HCT116 (cell line): ENCODE measurements around the gene ALDH4A1. TPM values are rescaled to one million over a fixed set of nuclear protein-coding genes. Genes with fewer than 3 reads are reported as not detected.

Experiments
- ATAC-seq: fragments of 200-7000 bp; cut with Tn5 transposase; 2 replicates; pipeline ENCODE4 v1.9.1; 2020; ENCODE audit warnings: mild to moderate bottlenecking, moderate library complexity
- BruUV-seq: library from RNA; stranded (reverse); fragments of 400-500 nt; replicated peaks from 2 replicates; lab custom pipeline; 2021; lab: Mats Ljungman, UMichigan
- CTCF ChIA-PET: fragments of 300-600 bp; sonication (Branson Sonifier 250); formaldehyde crosslinking; loops from one replicate; lab custom pipeline; 2021; ENCODE audit warnings: antibody characterized with exemption; lab: Charles Lee
- POLR2A ChIA-PET: fragments of 300-600, 350-600 bp; sonication (Branson Sonifier 250); formaldehyde crosslinking; loops from one replicate; lab custom pipeline; 2021; ENCODE audit warnings: antibody characterized with exemption; lab: Charles Lee
- RAD21 ChIA-PET, 2 experiments: fragments of 300-600 bp; sonication (Branson Sonifier 250); formaldehyde crosslinking; loops; one replicate each; lab custom pipeline; 2023; ENCODE audit warnings: low total read pairs in 2 of 2; ENCODE audit not compliant: uncharacterized antibody in 2 of 2, unreplicated experiment in 2 of 2, low non-redundant PET in 1 of 2; lab: Charles Lee
- DNase-seq: peaks from one replicate; pipeline ENCODE4 v3.0.0-alpha.2; 2010; ENCODE audit warnings: low read depth, low spot score
- H2AFZ ChIP-seq: fragments of 200-600 bp; shearing (Covaris generic), sonication (generic); 2 replicates; pipeline ENCODE4 v1.6.1; 2017; ENCODE audit warnings: low read depth, mixed run types, mixed read lengths, antibody characterized with exemption, low read length; ENCODE audit not compliant: poor library complexity, severe bottlenecking
- H3K27ac ChIP-seq: 2 replicates; pipeline ENCODE4 v1.5.1; 2012; ENCODE audit warnings: low read depth, low read length
- H3K27me3 ChIP-seq: fragments of 200-600 bp; sonication (generic); 2 replicates; pipeline ENCODE4 v1.6.1; 2016; ENCODE audit warnings: mixed run types, low read length, mixed read lengths; ENCODE audit not compliant: insufficient read depth
- H3K36me3 ChIP-seq, 2 experiments: fragments of 200-500 bp in 1 of 2; fragments of 200-600 bp in 1 of 2; sonication (Bioruptor generic) in 1 of 2; sonication (generic) in 1 of 2; 2 replicates each; pipeline versions ENCODE4 v1.5.1 to v1.6.1; 2014 to 2016; ENCODE audit warnings: low read length in 2 of 2, inconsistent platforms in 1 of 2, mixed read lengths in 1 of 2, mixed run types in 1 of 2; ENCODE audit not compliant: insufficient read depth in 2 of 2, control insufficient read depth in 1 of 2
- H3K4me1 ChIP-seq, 2 experiments: fragments of 200-600 bp in 1 of 2; sonication (generic) in 1 of 2; 2 replicates each; pipeline versions ENCODE4 v1.5.1 to v1.6.1; 2012 to 2017; ENCODE audit warnings: low read length in 2 of 2, inconsistent platforms in 1 of 2, mild to moderate bottlenecking in 1 of 2, mixed read lengths in 1 of 2, mixed run types in 1 of 2, moderate library complexity in 1 of 2; ENCODE audit not compliant: insufficient read depth in 2 of 2, control insufficient read depth in 1 of 2
- H3K4me2 ChIP-seq: fragments of 200-600 bp; sonication (generic); 2 replicates; pipeline ENCODE4 v1.6.1; 2017; ENCODE audit warnings: mixed run types, low read length, mixed read lengths
- H3K4me3 ChIP-seq, 2 experiments: fragments of 200-600 bp in 1 of 2; sonication (generic) in 1 of 2; replicated peaks in 1 of 2; 2 replicates each; pipeline ENCODE4 v1.5.1; 2011 to 2016; ENCODE audit warnings: low read length in 2 of 2, control low read depth in 1 of 2, low read depth in 1 of 2, mild to moderate bottlenecking in 1 of 2, mixed read lengths in 1 of 2, mixed run types in 1 of 2
- H3K79me2 ChIP-seq: fragments of 200-600 bp; sonication (generic); 2 replicates; pipeline ENCODE4 v1.6.1; 2017; ENCODE audit warnings: mild to moderate bottlenecking, mixed run types, low read length, moderate library complexity, mixed read lengths; ENCODE audit not compliant: insufficient read depth
- H3K9ac ChIP-seq: fragments of 200-600 bp; sonication (generic); 2 replicates; pipeline ENCODE4 v1.6.1; 2016; ENCODE audit warnings: low read length, mixed read lengths
- H3K9me2 ChIP-seq: fragments of 200-600 bp; sonication (generic), shearing (Covaris generic); 2 replicates; pipeline ENCODE4 v1.6.1; 2017; ENCODE audit warnings: mixed run types, mild to moderate bottlenecking, moderate library complexity; ENCODE audit not compliant: insufficient read depth
- H3K9me3 ChIP-seq, 2 experiments: fragments of 200-500 bp in 1 of 2; fragments of 200-600 bp in 1 of 2; sonication (Bioruptor generic) in 1 of 2; sonication (generic) in 1 of 2; 2 replicates each; pipeline ENCODE4 v1.6.1; 2014 to 2017; ENCODE audit warnings: low read length in 2 of 2, mixed read lengths in 2 of 2, inconsistent platforms in 1 of 2, low read depth in 1 of 2, mild to moderate bottlenecking in 1 of 2, mixed run types in 1 of 2, moderate library complexity in 1 of 2; ENCODE audit not compliant: control insufficient read depth in 1 of 2, insufficient read depth in 1 of 2
- H4K20me1 ChIP-seq: fragments of 200-600 bp; sonication (generic), shearing (Covaris generic); 2 replicates; pipeline ENCODE4 v1.6.1; 2017; ENCODE audit warnings: mixed run types, mild to moderate bottlenecking, moderate library complexity; ENCODE audit not compliant: insufficient read depth
- ATF3 ChIP-seq: IDR thresholded peaks from 2 replicates; pipeline ENCODE4 v1.6.1; 2012
- CBX3 ChIP-seq: IDR thresholded peaks from 2 replicates; pipeline ENCODE4 v1.6.1; 2012; ENCODE audit warnings: low read depth
- CTCF ChIP-seq, 3 experiments: fragments of 200-600 bp in 1 of 3; sonication (generic) in 1 of 3; IDR thresholded peaks in 2 of 3; conservative IDR thresholded peaks in 1 of 3; 2 replicates each; pipeline ENCODE4 v1.5.1; 2012 to 2017; ENCODE audit warnings: low read depth in 2 of 3, low read length in 2 of 3, antibody characterized with exemption in 1 of 3, borderline replicate concordance in 1 of 3, control low read depth in 1 of 3, mild to moderate bottlenecking in 1 of 3, mixed read lengths in 1 of 3, mixed run types in 1 of 3, moderate library complexity in 1 of 3; ENCODE audit not compliant: insufficient read depth in 1 of 3
- EGR1 ChIP-seq: IDR thresholded peaks from 2 replicates; pipeline ENCODE4 v1.6.1; 2012; ENCODE audit warnings: low read depth
- EZH2 ChIP-seq: fragments of 200-600 bp; sonication (generic); IDR thresholded peaks from 2 replicates; pipeline ENCODE4 v1.6.1; 2017; ENCODE audit warnings: antibody characterized with exemption, mixed run types
- JUND ChIP-seq: IDR thresholded peaks from 2 replicates; pipeline ENCODE4 v1.6.1; 2012
- MAX ChIP-seq: IDR thresholded peaks from 2 replicates; pipeline ENCODE4 v1.6.1; 2012
- POLR2A ChIP-seq: IDR thresholded peaks from 2 replicates; pipeline ENCODE4 v1.7.0; 2011; ENCODE audit warnings: borderline replicate concordance; ENCODE audit not compliant: insufficient read depth, insufficient read length; ENCODE audit errors: extremely low read depth
- RAD21 ChIP-seq: IDR thresholded peaks from 2 replicates; pipeline ENCODE4 v1.6.1; 2012; ENCODE audit warnings: low read depth, mild to moderate bottlenecking
- SRF ChIP-seq: IDR thresholded peaks from 2 replicates; pipeline ENCODE4 v1.6.1; 2012; ENCODE audit warnings: low read depth
- TCF7L2 ChIP-seq: IDR thresholded peaks from 2 replicates; pipeline ENCODE4 v1.7.0; 2011; ENCODE audit warnings: borderline replicate concordance, inconsistent platforms; ENCODE audit not compliant: insufficient read depth, insufficient read length; ENCODE audit errors: extremely low read depth
- YY1 ChIP-seq: IDR thresholded peaks from 2 replicates; pipeline ENCODE4 v1.6.1; 2011; ENCODE audit warnings: low read length, low read depth, moderate library complexity, mild to moderate bottlenecking; ENCODE audit not compliant: insufficient replicate concordance; ENCODE audit errors: extremely low read depth
- ZFX ChIP-seq: fragments of 450-650 bp; IDR thresholded peaks from 2 replicates; pipeline ENCODE4 v1.6.1; 2017
- ZNF274 ChIP-seq: fragments of 200-500 bp; sonication (Bioruptor generic); IDR thresholded peaks from 2 replicates; pipeline ENCODE4 v1.6.1; 2014; ENCODE audit warnings: mild to moderate bottlenecking, low read depth, low read length, inconsistent platforms
- intact Hi-C: fragments of 100-400 bp; cut with micrococcal nuclease; formaldehyde crosslinking; loops from 2 replicates; pipeline ENCODE4 v1.10.0; 2022
- total RNA-seq: library from RNA; stranded (reverse); gene quantifications from one replicate; pipeline ENCODE4 v1.2.1, GENCODE V29; 2021; ENCODE audit not compliant: unreplicated experiment

Gene ALDH4A1
- total RNA-seq, 1 experiment from 2014 or later: 12.6 TPM

- Histone ChIP-seq H3K27ac (no peak overlapping the region), H2AFZ (no peak overlapping the region), H4K20me1 (no peaks in the 10 kb centered on the region), H3K4me2 (no peak overlapping the region), H3K4me1 (peaks cover 17 to 26% of the 10 kb centered on the region in 2 experiments), H3K79me2 (peaks cover 31% of the 10 kb centered on the region), H3K4me3 (no peak overlapping the region), H3K9me3 (no peaks in the 10 kb centered on the region), H3K9me2 (no peaks in the 10 kb centered on the region), H3K9ac (no peak overlapping the region), H3K36me3 (0 out of 4 replicates have a peak, but pooled peaks cover 0 to 2% of the 10 kb centered on the region in 2 experiments), H3K27me3 (no peaks in the 10 kb centered on the region)
- ChIA-PET CTCF (no interaction called here), RAD21 (no interaction called here), POLR2A (no interaction called here)
- no peak for TF ChIP-seq EZH2
- TF ChIP-seq JUND: no peak
- no peak for TF ChIP-seq TCF7L2
- ATAC-seq: no peak
- intact Hi-C loops: no loop called here
- BruUV-seq: no TSS peak
- no peak for DNase-seq
Observed at GRCh38 chr1:18919197-18919905, 17.0 kb upstream of the ALDH4A1 start.

GRCh38 chr1:18918417-18918816 is 16.1 kb upstream of the ALDH4A1 start:
- Histone ChIP-seq H3K9ac (no peak overlapping the region), H3K4me3 (no peak overlapping the region), H4K20me1 (no peaks in the 10 kb centered on the region), H3K36me3 (0 out of 4 replicates have a peak, but pooled peaks cover 0 to 2% of the 10 kb centered on the region in 2 experiments), H3K27me3 (no peaks in the 10 kb centered on the region), H3K27ac (no peak overlapping the region), H3K9me3 (no peaks in the 10 kb centered on the region), H3K4me2 (no peak overlapping the region), H2AFZ (no peak overlapping the region), H3K9me2 (no peaks in the 10 kb centered on the region), H3K79me2 (peaks cover 22% of the 10 kb centered on the region), H3K4me1 (peaks cover 16 to 20% of the 10 kb centered on the region in 2 experiments)
- ChIA-PET CTCF (no interaction called here), POLR2A (no interaction called here), RAD21 (interaction anchor here in 1 of 2 experiments (0.6 kb wide), 1 partner anchor 8 kb away, joined by 3 read pairs; no protein-coding TSS in a partner anchor)
- intact Hi-C loops: no loop called here
- TF ChIP-seq YY1 (no peak), JUND (no peak), TCF7L2 (no peak), MAX (no peak), CTCF (IDR thresholded peaks at IDR 0.05 in 2 of 3, conservative IDR thresholded peaks at IDR 0.05 in 1 of 3; ENCODE audit: borderline replicate concordance in 1 of 3, insufficient read depth in 1 of 3, low read depth in 2 of 3, low read length in 2 of 3) (no peak), RAD21 (no peak), ATF3 (no peak), CBX3 (no peak), ZNF274 (no peak), EGR1 (no peak), SRF (no peak), POLR2A (no peak), ZFX (no peak)
- BruUV-seq: no TSS peak
- ATAC-seq: no peak
- DNase-seq: no peak
